Measurements from ENCODE around the gene RPL38. TPM values are rescaled to one million over a fixed set of nuclear protein-coding genes. Genes with fewer than 3 reads are reported as not detected.

RPL38 gene
- total RNA-seq, 3 donors from 2014 or later = 304 to 570 (median 471) TPM

DNA sequence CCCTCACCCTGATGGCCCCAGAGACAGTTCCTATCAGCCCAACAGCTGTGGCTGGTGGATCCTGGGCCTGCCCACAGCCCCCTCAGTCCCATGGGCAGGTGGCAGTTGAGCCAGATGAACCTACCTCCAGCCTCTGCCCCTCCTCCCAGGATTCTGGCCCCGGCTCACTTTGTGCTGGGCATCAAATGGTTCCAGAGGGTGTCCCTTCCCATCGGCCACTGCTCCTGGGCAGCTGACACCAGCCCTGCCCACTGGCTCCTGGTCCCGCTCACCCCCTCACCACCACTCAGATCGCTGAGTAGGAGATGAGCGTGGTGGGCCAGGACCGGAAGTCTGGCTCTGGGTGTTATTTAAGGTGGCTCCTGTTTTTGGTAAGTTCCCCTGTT, 11.9 kb downstream of the RPL38 start:
- H3K4me1 ChIP-seq = peaks cover 4 to 17% of the 10 kb centered on the region in 2 donors
- intact Hi-C loops (cut with DNase I; ENCODE audit: low total_unique reads) = no loop called here

DNA sequence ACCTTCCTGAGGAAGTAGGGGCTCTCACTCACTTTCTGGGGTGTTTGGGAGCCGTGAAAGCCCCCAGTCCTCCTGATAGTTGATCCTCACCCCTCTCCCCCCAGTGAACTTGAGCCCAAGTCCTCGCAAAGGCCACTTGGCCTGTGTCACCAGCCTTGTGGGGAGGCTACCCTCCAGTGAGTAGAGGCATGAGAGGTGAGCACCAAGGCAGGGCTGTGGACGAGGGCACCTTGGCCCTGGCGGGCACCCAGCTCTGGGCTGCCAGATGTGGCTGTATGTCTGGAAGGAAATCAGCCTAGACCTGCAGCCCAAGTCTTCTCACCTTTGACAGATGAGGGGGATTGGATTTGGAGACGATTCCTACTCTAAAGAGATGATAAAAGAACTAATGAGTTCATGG, 13.0 kb downstream of the RPL38 start:
- TF ChIP-seq, protein P1, sequence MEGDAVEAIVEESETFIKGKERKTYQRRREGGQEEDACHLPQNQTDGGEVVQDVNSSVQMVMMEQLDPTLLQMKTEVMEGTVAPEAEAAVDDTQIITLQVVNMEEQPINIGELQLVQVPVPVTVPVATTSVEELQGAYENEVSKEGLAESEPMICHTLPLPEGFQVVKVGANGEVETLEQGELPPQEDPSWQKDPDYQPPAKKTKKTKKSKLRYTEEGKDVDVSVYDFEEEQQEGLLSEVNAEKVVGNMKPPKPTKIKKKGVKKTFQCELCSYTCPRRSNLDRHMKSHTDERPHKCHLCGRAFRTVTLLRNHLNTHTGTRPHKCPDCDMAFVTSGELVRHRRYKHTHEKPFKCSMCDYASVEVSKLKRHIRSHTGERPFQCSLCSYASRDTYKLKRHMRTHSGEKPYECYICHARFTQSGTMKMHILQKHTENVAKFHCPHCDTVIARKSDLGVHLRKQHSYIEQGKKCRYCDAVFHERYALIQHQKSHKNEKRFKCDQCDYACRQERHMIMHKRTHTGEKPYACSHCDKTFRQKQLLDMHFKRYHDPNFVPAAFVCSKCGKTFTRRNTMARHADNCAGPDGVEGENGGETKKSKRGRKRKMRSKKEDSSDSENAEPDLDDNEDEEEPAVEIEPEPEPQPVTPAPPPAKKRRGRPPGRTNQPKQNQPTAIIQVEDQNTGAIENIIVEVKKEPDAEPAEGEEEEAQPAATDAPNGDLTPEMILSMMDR (IDR thresholded peaks at IDR 0.05) = no peak
- TF ChIP-seq POLR2AphosphoS5 (IDR thresholded peaks at IDR 0.05) (no peak), POLR2A (IDR thresholded peaks at IDR 0.05) (no peak)
- DNase-seq (ENCODE audit: low spot score in 2 of 2) = no peak

More for the DNA sequence above, 11.9 kb downstream of the RPL38 start:
- no peak for DNase-seq (ENCODE audit: low spot score in 2 of 2)
- no peak overlapping the region for H3K27ac ChIP-seq
- no peaks in the 10 kb centered on the region for H3K27me3 ChIP-seq
- no peaks in the 10 kb centered on the region for H3K36me3 ChIP-seq
- no peak overlapping the region for H3K4me3 ChIP-seq
- TF ChIP-seq, protein P1 (IDR thresholded peaks at IDR 0.05) = no peak
- TF ChIP-seq POLR2AphosphoS5 (IDR thresholded peaks at IDR 0.05) (no peak), POLR2A (IDR thresholded peaks at IDR 0.05) (no peak)
- H3K9me3 ChIP-seq = no peaks in the 10 kb centered on the region

DNA sequence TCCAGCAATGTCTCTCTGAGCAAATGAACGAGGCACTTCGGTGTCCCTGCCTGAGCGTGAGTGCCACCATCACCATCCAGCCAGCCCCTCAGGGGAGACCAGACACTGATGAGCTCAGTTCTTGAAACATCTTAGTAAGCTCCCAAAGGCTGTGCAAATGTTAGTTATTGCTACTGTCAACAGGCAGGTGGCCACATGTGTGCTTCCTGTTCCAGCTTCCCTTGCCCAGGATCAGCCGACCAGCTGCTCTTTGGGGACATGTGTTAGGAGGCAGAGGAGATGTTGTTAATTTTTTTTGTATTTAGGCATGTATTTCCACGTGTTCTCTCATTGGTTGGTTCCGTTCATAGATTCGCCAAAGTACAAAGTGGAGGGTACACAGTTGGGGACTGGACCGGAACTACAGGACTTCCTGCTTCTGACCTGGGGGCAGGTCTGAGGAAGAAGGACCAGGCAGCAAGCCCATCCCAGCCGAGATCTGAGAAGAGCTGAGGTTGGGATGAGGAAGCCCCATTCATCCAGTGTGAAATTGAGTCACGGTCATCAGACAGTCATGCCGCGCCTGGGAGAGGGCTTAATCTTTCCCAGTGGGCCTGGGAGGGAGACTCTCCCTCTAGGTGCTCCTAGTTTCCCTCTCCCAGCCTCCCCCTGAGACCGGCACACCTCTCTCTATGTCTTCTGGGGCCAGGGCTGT, 13.7 kb downstream of the RPL38 start:
- Histone ChIP-seq H3K4me3 (no peak overlapping the region), H3K27ac (no peak overlapping the region), H3K27me3 (no peaks in the 10 kb centered on the region), H3K9me3 (no peaks in the 10 kb centered on the region), H3K4me1 (peaks cover 0 to 5% of the 10 kb centered on the region in 2 donors), H3K36me3 (no peaks in the 10 kb centered on the region)
- intact Hi-C loops (cut with DNase I; ENCODE audit: low total_unique reads) = no loop called here
- TF ChIP-seq POLR2AphosphoS5 (IDR thresholded peaks at IDR 0.05) (no peak), POLR2A (IDR thresholded peaks at IDR 0.05) (no peak)
- TF ChIP-seq, protein P1 (IDR thresholded peaks at IDR 0.05) = no peak
- no peak for DNase-seq (ENCODE audit: low spot score in 2 of 2)

More for the DNA sequence above, 13.0 kb downstream of the RPL38 start:
- H3K4me3 ChIP-seq = no peak overlapping the region
- H3K27ac ChIP-seq = no peak overlapping the region
- no peaks in the 10 kb centered on the region for H3K9me3 ChIP-seq
- no peaks in the 10 kb centered on the region for H3K27me3 ChIP-seq
- no peaks in the 10 kb centered on the region for H3K36me3 ChIP-seq
- peaks cover 4 to 12% of the 10 kb centered on the region in 2 donors for H3K4me1 ChIP-seq
- intact Hi-C loops (cut with DNase I; ENCODE audit: low total_unique reads) = no loop called here

DNA sequence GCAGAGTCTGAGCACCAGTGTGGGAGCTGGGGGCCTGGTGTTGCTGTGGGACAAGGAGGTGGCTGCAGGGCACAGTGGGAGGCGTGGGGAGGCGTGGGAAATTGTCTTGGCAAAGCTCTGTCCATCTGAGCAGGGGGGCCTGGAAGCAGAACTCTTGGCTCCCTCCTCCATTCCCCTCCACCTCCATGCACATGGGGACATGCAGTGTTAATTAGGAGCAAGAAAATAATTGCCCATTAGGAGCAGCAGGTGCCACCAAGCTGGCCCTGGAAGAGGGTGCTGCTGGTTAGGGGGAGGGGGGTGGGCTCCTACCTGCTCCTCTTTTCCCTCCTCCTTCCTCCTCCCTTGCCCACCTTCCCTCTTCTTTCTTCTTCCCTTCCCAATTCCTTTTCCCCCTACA, 14.4 kb downstream of the RPL38 start:
- Histone ChIP-seq H3K27me3 (no peaks in the 10 kb centered on the region), H3K4me1 (no peaks in the 10 kb centered on the region), H3K9me3 (no peaks in the 10 kb centered on the region), H3K4me3 (no peak overlapping the region), H3K27ac (no peak overlapping the region), H3K36me3 (no peaks in the 10 kb centered on the region)
- no peak for DNase-seq (ENCODE audit: low spot score in 2 of 2)
- intact Hi-C loops (cut with DNase I; ENCODE audit: low total_unique reads) = no loop called here
- no peak for TF ChIP-seq POLR2AphosphoS5 (IDR thresholded peaks at IDR 0.05)
- TF ChIP-seq, protein P1 (IDR thresholded peaks at IDR 0.05) = no peak
- no peak for TF ChIP-seq POLR2A (IDR thresholded peaks at IDR 0.05)

DNA sequence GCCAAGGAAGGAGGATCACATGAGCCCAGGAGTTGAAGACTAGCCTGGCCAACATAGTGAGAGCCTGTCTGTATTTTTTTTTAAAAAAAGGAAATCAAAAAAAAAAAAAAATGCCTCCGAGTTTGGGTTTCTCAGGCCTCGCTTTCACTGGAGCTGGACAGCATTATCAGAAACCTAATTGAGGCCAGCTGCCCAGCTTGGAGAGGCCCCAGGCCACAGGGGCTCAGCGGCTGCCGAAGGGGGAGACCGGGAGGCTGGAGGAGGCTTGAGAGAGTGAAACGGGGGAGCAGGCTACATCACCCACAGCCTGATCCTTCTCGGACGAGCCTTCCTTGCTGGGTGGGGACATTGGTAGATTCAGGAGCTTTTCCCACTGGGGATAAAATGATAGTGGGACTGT, 15.0 kb downstream of the RPL38 start:
- no peak for DNase-seq (ENCODE audit: low spot score in 2 of 2)
- intact Hi-C loops (cut with DNase I; ENCODE audit: low total_unique reads) = no loop called here
- no peaks in the 10 kb centered on the region for H3K4me1 ChIP-seq

More for the DNA sequence above, 15.0 kb downstream of the RPL38 start:
- no peak for TF ChIP-seq POLR2A (IDR thresholded peaks at IDR 0.05)
- no peak for TF ChIP-seq POLR2AphosphoS5 (IDR thresholded peaks at IDR 0.05)
- TF ChIP-seq, protein P1 (IDR thresholded peaks at IDR 0.05) = no peak
- no peaks in the 10 kb centered on the region for H3K36me3 ChIP-seq
- H3K4me3 ChIP-seq = no peak overlapping the region
- H3K27ac ChIP-seq = no peak overlapping the region
- H3K27me3 ChIP-seq = no peaks in the 10 kb centered on the region
- no peaks in the 10 kb centered on the region for H3K9me3 ChIP-seq
